GM12878 (cell line): Measurements from ENCODE around the gene WFDC6.

ENCODE experiments used
- BCL11A ChIP-seq: IDR thresholded peaks from 2 replicates; pipeline ENCODE4 v1.6.1; 2011; ENCODE audit warnings: low read depth, low read length
- POLR2A ChIP-seq: IDR thresholded peaks from 2 replicates; pipeline ENCODE4 v1.6.1; 2011; ENCODE audit warnings: low read depth, mild to moderate bottlenecking, low read length
- RELA ChIP-seq: fragments of 450-650 bp; IDR thresholded peaks from 2 replicates; pipeline ENCODE4 v1.8.0; 2014; ENCODE audit warnings: borderline replicate concordance; ENCODE audit not compliant: partially characterized antibody
- TCF3 ChIP-seq: IDR thresholded peaks from 2 replicates; pipeline ENCODE4 v1.6.1; 2012; ENCODE audit warnings: low read depth, mild to moderate bottlenecking, low read length, borderline replicate concordance; ENCODE audit not compliant: insufficient read depth
- TF ChIP-seq, protein P1 (sequence below), 3 experiments: IDR thresholded peaks in 2 of 3; conservative IDR thresholded peaks in 1 of 3; 2 replicates each; pipeline ENCODE4 v1.5.1; 2011; ENCODE audit warnings: low read depth in 3 of 3, low read length in 3 of 3, mild to moderate bottlenecking in 3 of 3, control low read depth in 2 of 3, moderate library complexity in 2 of 3, inconsistent platforms in 1 of 3, mixed read lengths in 1 of 3; ENCODE audit not compliant: control insufficient read depth in 2 of 3, insufficient read depth in 1 of 3; ENCODE audit errors: extremely low read depth in 1 of 3
- TF ChIP-seq, protein P2 (sequence below): IDR thresholded peaks from 2 replicates; pipeline ENCODE4 v1.6.1; 2011; ENCODE audit warnings: borderline replicate concordance, low read depth, mild to moderate bottlenecking, moderate library complexity, low read length; ENCODE audit not compliant: insufficient read depth, poor library complexity, severe bottlenecking

DNA sequence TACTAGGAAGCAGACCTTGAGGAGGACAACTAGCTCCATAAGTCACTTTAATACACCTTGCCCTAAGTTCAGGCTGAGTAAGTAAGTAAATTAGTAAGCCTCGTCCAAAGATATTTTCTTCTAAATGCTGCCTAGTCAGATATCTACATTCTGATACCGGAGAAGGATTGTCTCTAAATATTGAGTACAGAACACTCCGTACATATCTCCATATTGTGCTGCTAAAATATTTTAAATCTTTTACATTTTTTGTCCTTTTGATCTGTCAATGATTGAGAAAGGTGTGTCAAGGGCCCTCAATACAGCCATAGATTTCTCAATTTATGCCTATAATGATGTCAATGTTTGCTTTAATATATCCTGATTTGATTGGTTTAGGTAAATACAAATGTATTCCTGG, 36.6 kb upstream of the WFDC6 start:
- TF ChIP-seq BCL11A = no peak
- no peak for TF ChIP-seq POLR2A
- TF ChIP-seq, protein P1, sequence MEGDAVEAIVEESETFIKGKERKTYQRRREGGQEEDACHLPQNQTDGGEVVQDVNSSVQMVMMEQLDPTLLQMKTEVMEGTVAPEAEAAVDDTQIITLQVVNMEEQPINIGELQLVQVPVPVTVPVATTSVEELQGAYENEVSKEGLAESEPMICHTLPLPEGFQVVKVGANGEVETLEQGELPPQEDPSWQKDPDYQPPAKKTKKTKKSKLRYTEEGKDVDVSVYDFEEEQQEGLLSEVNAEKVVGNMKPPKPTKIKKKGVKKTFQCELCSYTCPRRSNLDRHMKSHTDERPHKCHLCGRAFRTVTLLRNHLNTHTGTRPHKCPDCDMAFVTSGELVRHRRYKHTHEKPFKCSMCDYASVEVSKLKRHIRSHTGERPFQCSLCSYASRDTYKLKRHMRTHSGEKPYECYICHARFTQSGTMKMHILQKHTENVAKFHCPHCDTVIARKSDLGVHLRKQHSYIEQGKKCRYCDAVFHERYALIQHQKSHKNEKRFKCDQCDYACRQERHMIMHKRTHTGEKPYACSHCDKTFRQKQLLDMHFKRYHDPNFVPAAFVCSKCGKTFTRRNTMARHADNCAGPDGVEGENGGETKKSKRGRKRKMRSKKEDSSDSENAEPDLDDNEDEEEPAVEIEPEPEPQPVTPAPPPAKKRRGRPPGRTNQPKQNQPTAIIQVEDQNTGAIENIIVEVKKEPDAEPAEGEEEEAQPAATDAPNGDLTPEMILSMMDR (IDR thresholded peaks at IDR 0.05 in 2 of 3, conservative IDR thresholded peaks at IDR 0.05 in 1 of 3; ENCODE audit: control insufficient read depth in 2 of 3, extremely low read depth in 1 of 3, insufficient read depth in 1 of 3, low read depth in 3 of 3, low read length in 3 of 3) = no peak
- TF ChIP-seq TCF3 = no peak
- TF ChIP-seq, protein P2, sequence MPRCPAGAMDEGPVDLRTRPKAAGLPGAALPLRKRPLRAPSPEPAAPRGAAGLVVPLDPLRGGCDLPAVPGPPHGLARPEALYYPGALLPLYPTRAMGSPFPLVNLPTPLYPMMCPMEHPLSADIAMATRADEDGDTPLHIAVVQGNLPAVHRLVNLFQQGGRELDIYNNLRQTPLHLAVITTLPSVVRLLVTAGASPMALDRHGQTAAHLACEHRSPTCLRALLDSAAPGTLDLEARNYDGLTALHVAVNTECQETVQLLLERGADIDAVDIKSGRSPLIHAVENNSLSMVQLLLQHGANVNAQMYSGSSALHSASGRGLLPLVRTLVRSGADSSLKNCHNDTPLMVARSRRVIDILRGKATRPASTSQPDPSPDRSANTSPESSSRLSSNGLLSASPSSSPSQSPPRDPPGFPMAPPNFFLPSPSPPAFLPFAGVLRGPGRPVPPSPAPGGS = no peak
- TF ChIP-seq RELA = no peak
